CD4-positive, alpha-beta T cell treated with Interleukin-17A for 4 hours (primary cell): ENCODE results near the gene GANAB.
"Not testable (repeated sequence)": the region's sequence is repeated elsewhere in the genome, so short reads cannot be mapped to it uniquely, and the experiment has no call there.

Source experiments
- DNase-seq: peaks from one replicate; pipeline ENCODE4 v3.0.0-alpha.2; 2020; ENCODE audit warnings: mixed read lengths

The GANAB gene

GRCh38 chr11:62621027-62621566, 25.3 kb downstream of the GANAB start:
- DNase-seq: no peak

DNA sequence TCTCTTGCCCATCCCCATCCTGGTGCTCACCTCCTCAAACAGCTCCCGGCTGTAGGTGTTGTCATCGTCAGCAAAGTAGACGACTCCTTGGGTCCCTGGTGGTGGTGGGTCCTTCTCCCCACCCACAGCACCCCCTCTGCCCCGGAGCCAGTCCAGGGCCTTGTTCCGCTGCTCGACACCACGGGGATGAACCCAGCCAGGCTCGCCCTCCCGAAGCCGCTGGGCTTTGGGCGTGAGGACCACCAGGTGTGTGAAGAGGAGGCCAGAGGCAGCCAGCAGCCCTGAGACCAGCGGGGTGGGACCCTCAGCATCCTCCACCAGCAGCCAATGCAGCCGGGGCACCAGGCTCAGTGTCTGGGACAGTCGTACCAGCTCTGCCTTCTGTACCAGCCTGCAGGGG, 29.5 kb downstream of the GANAB start:
- DNase-seq: not testable (repeated sequence)

DNA sequence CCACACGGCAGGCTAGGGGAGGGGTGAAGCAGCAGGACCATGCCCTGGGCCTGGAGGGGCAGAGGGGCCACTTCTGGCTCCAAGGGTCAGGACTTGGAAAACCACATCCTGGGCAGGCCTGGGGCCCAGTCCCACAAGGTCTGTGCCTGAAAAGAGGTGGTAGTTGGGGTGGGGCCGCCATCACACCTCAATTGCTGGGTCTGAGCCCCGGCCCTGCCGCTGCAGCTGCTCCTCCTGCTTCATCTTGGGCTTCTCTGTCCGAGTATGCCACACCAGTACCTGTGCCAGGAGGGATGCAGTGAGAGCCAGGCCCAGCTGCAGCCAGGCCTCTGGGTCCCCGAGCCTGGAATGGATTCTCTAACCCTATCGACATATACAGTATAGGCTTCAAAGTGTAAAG, 30.9 kb downstream of the GANAB start:
- no peak for DNase-seq

DNA sequence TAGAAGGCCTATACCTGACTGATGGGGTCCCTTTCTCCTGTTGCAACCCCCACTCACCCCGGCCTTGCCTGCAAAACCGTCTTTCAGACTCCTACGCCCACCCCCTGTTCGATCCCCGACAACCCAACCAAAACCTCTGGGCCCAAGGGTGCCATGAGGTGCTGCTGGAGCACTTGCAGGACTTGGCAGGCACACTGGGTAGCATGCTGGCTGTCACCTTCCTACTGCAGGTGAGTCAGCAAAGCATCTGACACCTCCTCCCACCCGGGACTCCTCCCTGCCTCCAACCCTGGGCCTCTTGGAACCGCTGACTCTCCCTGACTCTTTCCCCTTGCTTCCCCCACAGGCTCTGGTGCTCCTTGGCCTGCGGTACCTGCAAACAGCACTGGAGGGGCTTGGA, 32.1 kb downstream of the GANAB start:
- DNase-seq: peak; percentile 50

DNA sequence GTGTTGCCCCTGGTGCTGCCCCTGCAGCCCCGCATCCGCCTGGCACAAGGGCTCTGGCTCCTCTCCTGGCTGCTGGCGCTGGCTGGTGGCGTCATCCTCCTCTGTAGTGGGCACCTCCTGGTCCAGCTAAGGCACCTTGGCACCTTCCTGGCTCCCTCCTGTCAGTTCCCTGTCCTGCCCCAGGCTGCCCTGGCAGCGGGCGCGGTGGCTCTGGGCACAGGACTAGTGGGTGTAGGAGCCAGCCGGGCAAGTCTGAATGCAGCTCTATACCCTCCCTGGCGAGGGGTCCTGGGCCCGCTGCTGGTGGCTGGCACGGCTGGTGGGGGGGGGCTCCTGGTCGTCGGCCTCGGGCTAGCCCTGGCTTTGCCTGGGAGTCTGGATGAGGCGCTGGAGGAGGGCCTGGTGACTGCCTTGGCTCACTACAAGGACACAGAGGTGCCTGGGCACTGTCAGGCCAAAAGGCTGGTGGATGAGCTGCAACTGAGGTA, 33.1 kb downstream of the GANAB start:
- no peak for DNase-seq

DNA sequence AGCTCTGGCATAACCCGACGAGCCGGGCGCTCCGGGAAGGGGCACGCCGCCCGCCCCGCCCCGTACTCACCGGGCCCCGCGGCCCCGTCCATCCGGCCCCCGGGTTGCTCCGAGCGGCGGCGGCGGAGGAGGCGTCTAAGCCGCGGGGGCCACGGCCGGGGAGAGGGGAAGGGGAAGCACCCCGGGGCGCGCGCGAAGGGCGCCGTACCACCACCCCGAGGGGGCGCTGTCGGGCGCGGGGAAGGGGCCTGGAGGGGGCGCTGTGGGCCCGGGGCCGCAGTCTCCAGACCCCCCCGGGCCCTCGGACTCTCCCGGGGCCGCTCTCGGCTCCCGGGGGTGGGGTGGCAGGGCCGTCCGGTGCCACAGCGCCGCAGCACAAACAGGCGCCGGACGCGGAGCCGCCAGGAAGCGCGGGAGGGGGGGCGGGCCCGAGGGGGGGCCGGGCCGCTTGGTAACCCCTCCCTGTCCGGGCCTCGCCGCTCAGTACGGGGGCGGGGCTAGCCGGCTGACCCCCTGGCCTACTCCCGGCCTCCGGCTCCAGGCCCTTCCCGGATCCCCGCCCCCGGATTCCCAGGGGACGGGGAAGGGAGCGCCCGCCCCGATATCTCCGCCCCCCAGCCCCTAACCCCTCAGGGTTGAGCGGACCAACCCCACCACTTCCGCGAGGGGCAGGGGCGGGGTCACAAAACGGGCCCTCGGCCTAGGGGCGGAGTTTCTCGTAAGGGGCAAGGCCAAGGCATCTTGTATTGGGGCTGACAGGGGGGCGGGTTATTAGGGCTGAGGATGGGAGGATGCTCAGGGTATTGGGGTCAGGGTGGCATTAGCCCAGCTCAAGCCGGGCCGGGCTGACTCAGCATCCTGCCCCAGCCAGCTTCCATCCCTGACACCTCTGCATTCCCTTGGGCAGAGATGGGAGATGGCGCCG, 33.8 kb downstream of the GANAB start, which contains the start of the genes EML3 and ROM1:
Gene EML3, minus strand, starts transcription at position 410 of the 925 bp plus-strand sequence. Its CDS starts 318 bp downstream, at position 92.
Gene ROM1, plus strand, starts transcription at position 892 of the 925 bp plus-strand sequence. Its CDS starts 25 bp downstream, at position 917.
- DNase-seq: peak; percentile 95

- DNase-seq: peak; percentile 50
Measured at GRCh38 chr11:62611705-62612365, 34.6 kb downstream of the GANAB start.

GRCh38 chr11:62610814-62611704, 35.4 kb downstream of the GANAB start:
- DNase-seq: no peak

DNA sequence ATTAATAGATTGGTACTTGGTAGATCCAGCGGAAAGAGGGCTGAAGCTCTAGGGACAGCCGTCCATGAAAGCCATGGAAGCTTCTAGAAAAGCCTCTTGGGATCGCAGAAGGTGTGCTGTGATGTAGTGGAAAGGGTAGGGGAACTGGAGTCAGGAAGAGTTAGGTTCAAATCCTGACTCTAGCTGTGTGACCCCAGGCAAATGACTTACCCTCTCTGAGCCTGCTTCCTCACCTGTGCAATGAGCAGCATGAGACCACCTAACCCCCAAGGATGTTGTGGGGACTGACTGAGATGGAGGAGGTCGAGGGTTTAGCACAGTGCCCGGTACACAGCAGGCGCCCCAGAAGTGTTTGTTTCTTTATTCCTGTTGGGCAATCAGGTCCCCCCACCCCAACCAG, 36.0 kb downstream of the GANAB start:
- DNase-seq: no peak

GRCh38 chr11:62608776-62609175, 37.6 kb downstream of the GANAB start:
- no peak for DNase-seq

DNA sequence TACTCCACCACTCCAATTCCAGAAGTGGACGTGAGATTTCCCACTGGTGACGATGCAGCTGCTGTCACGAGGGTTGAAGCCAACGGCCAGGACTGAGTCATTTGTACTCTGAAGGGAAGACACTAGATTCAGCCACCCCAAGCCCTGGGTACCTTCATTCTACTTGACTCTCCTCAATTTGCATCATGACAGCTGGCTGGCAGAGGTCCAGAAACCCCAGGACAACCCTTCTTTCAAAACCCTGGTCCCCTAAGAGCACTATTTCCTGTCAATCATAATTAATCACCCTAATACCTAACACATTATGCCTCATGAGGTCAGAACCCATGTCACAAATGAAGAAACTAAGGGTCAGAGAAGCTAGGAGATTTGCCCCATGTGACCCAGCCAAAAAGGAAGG, 38.7 kb downstream of the GANAB start:
- no peak for DNase-seq

GRCh38 chr11:62605902-62606301, 40.5 kb downstream of the GANAB start:
- DNase-seq: no peak

GRCh38 chr11:62605467-62605866, 40.9 kb downstream of the GANAB start:
- no peak for DNase-seq

DNA sequence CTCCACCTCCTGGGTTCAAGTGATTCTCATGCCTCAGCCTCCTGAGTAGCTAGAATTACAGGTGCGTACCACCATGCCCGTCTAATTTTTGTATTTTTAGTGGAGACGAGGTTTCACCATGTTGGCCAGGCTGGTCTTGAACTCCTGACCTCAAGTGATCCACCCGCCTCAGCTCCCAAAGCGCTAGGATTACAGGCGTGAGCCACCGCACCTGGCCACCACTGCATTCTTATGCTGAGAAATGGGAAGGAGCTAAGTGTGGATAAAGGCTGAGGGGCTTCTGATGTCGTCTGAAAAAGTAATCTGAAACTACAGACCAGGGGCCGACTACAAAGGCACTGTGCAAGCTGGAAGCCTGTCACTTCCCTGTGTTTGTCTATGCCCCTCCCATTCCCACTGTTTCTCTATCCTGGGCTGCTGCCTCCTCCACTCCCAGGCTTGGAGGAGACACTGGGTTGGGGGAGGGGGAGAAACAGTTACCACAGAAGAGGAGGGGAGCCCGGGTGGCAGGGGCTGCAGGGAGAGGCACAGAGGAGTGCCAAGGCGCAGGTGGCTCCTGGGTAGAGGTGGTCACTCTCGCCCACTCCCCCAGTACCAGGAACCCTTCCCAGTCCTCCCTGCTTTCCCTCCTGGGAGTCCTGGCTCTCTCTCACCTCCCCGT, 41.8 kb downstream of the GANAB start:
- DNase-seq: no peak

- DNase-seq: no peak
Measured at GRCh38 chr11:62603776-62604299, 42.6 kb downstream of the GANAB start.

DNA sequence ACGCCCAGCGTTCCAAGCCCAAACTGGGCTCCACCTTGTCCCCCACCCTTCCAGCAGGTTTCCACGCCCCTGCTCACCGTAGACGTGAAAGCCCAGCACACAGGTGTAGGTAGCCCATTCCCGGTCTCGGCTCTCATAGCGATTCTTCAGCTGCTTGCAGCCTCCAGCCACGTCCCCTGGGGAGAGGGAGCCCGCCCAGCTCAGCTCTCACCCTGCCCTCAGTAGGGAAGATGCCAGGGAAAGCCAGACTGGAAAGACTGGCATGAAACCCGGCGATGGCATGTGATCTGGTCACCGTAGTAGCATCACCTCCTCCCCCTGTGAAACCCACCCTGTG, 43.4 kb downstream of the GANAB start:
- DNase-seq: no peak

DNA sequence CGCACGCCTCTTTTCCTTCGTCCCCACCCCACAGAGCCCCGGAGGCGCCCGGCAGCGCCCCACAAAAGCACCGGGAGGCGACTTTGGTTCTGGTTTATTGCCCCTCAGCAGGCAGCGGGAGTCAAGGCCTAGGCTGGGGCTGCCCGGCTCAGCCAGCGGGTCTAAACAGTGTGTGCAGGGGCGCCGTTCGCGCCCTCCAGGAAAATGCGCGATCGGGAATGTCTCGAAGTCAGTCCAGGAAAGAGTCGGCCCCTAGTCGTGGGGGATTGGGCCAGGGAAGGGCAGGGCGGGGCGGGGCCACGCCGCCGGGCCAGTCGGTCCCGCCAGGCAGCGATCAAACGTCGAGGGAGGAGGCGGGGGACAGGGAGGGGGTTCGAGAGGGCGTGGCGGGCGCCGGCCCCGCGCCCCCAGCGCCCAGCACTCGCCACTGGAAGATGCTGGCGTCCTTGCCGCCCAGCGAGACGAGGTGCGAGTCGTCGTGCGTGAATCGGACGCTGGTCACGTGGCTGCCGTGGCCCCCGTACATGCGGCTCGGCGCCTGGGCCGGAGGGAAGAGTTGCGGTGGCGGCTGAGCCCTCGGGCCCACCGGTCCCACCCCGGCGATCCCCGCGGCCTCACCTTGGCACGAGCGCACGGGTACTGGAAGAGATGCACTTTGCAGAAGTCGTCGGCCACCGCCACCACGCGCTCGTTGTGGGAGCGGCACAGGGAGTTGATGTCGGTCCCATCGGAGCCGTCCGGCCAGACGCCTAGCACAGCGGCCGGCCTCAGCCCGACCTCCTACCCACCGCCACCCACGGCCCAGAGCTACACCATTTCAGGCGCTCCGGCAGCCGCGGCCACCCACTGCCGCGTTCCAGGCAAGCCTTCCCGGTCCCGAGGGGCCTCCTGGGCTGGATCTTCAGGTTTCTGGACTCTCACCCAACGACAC, 44.0 kb downstream of the GANAB start:
- peak; percentile 66 for DNase-seq

DNA sequence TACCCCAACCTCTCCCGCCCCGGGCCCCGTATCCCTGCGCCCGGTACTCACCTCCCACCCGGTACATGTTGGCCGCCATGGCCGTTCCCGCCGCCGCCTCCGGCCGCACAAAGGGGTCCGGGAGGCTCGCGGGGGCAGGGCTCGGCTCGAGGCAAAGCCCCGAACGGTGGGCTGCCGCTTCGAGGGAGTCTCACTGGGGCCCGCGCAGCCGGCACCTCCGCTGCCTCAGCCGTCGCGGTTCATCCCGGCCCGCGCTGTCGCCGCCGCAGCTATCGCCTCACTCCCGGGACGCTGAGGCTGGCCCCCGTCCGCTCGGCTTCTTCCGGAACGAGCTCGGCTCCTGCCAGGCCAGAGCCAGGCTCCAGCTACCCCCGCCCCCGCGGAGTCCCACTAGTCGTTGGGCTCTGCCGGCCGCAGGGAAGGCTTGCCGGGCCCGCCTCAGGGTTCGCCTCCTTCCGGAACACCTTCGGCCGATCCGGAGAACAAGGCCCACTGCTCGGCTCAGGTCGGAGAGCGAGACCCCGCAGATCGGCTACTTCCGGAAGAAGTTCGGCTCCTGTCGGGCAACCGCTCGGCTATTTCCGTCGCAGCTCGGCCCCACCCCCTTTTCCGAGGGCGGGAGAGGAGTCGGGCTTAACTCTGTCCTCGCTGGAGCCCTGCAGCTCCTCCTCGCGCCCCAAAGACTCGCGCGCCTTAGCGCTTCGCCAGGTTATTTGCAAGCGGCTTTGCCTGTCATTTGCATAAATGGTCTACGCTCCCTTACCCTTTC, 44.9 kb downstream of the GANAB start, which contains the start of gene MTA2:
Gene MTA2, minus strand, starts transcription at position 494 of the 769 bp plus-strand sequence. Its CDS starts 415 bp downstream, at position 79.
- DNase-seq: peak; percentile 99

GRCh38 chr11:62601122-62601371, 45.4 kb downstream of the GANAB start:
- peak; percentile 61 for DNase-seq
